Measurements from ENCODE around the gene XPO6. TPM values are rescaled to one million over a fixed set of nuclear protein-coding genes. Genes with fewer than 3 reads are reported as not detected.
"Not testable (repeated sequence)": the region's sequence is repeated elsewhere in the genome, so short reads cannot be mapped to it uniquely, and the experiment has no call there.

XPO6 gene
- total RNA-seq, 3 donors from 2014 or later (not counting 1 experiment from before 2014, with no cell fraction given) = 233 to 321 (median 240) TPM

DNA sequence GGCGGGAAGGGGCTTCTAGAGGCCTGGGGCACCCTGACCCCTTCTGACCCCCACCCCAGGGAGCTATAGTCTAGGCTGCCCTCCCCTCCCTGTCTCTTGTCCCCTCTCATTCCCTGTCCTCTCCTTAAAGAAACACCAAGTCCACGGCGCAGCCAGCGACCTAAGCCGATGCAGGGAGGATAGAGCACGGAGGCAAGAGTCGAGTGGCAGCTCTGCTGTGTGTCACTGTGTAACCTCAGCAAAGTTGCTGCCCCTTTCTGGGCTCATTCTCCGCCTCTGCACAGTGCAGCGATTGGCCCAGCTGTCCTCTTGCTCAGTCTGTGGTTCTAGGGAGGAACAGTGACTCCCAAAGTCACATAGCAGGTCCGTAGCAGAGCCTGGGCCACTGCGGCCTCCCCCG is 44.1 kb upstream of the XPO6 start:
- peaks cover 4% of the 10 kb centered on the region for H3K27me3 ChIP-seq (ENCODE audit: control insufficient read depth, insufficient read depth, low read length)
- H3K4me1 ChIP-seq (ENCODE audit: control insufficient read depth, insufficient read depth, low read length) = peaks cover 27% of the 10 kb centered on the region
- WGBS (ENCODE audit: insufficient coverage) = 89% methylated on average over 12 of the region's 12 CpGs
- Mint-ChIP-seq H3K4me3 (no peak overlapping the region), H3K27ac (no peak overlapping the region), H3K27me3 (ENCODE audit: low read depth in 2 of 2) (peaks cover 3 to 4% of the 10 kb centered on the region in 2 donors), H3K36me3 (no peaks in the 10 kb centered on the region), H3K4me1 (peaks cover 8 to 10% of the 10 kb centered on the region in 2 donors), H3K9me3 (peaks cover 0 to 5% of the 10 kb centered on the region in 2 donors)
- peaks cover 2% of the 10 kb centered on the region for H3K9me3 ChIP-seq (ENCODE audit: control insufficient read depth, insufficient read depth, low read length)
- DNase-seq (no peak), ATAC-seq (no peak)
- intact Hi-C loops (cut with micrococcal nuclease) = no loop called here
- TF ChIP-seq, protein P1, sequence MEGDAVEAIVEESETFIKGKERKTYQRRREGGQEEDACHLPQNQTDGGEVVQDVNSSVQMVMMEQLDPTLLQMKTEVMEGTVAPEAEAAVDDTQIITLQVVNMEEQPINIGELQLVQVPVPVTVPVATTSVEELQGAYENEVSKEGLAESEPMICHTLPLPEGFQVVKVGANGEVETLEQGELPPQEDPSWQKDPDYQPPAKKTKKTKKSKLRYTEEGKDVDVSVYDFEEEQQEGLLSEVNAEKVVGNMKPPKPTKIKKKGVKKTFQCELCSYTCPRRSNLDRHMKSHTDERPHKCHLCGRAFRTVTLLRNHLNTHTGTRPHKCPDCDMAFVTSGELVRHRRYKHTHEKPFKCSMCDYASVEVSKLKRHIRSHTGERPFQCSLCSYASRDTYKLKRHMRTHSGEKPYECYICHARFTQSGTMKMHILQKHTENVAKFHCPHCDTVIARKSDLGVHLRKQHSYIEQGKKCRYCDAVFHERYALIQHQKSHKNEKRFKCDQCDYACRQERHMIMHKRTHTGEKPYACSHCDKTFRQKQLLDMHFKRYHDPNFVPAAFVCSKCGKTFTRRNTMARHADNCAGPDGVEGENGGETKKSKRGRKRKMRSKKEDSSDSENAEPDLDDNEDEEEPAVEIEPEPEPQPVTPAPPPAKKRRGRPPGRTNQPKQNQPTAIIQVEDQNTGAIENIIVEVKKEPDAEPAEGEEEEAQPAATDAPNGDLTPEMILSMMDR (IDR thresholded peaks at IDR 0.05) = no peak
- H3K36me3 ChIP-seq (ENCODE audit: control insufficient read depth, insufficient read depth, low read length) = no peaks in the 10 kb centered on the region
- no peak overlapping the region for H3K4me3 ChIP-seq (ENCODE audit: low read length)
- no peak overlapping the region for H3K27ac ChIP-seq (ENCODE audit: low read length)

DNA sequence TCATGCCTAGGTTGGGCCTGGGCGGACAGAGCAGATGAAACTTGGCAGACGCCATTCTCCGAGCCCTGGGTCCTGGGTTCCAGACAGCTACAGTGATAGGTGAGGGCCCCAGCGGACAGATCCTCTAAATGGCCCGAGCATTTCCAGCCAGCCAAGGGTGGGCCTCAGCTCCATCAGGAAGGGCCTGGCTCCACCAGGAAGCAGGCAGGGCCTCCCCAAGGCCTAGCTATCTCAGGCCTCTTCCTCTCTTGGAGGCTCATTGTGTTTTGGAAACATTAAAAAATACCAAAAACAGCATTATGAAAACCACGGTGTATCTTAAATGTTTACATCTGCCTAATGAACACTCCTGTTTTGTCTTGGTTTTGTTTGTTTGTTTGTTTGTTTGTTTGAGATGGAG is 42.4 kb upstream of the XPO6 start:
- Histone ChIP-seq H3K27me3 (ENCODE audit: control insufficient read depth, insufficient read depth, low read length) (no peaks in the 10 kb centered on the region), H3K27ac (ENCODE audit: low read length) (no peak overlapping the region), H3K4me3 (ENCODE audit: low read length) (no peak overlapping the region), H3K4me1 (ENCODE audit: control insufficient read depth, insufficient read depth, low read length) (peaks cover 10% of the 10 kb centered on the region), H3K36me3 (ENCODE audit: control insufficient read depth, insufficient read depth, low read length) (no peaks in the 10 kb centered on the region), H3K9me3 (ENCODE audit: control insufficient read depth, insufficient read depth, low read length) (peaks cover 2% of the 10 kb centered on the region)
- TF ChIP-seq, protein P1 (IDR thresholded peaks at IDR 0.05) = no peak
- peaks cover 0 to 5% of the 10 kb centered on the region in 2 donors for H3K9me3 Mint-ChIP-seq
- H3K27me3 Mint-ChIP-seq (ENCODE audit: low read depth in 2 of 2) = peaks cover 0 to 4% of the 10 kb centered on the region in 2 donors
- WGBS (ENCODE audit: insufficient coverage) = 88% methylated on average over 5 of the region's 6 CpGs
- H3K36me3 Mint-ChIP-seq = no peaks in the 10 kb centered on the region
- no peak overlapping the region for H3K4me3 Mint-ChIP-seq
- no peak for ATAC-seq
- DNase-seq = no peak
- H3K27ac Mint-ChIP-seq = no peak overlapping the region
- H3K4me1 Mint-ChIP-seq = no peaks in the 10 kb centered on the region
- intact Hi-C loops (cut with micrococcal nuclease) = no loop called here

DNA sequence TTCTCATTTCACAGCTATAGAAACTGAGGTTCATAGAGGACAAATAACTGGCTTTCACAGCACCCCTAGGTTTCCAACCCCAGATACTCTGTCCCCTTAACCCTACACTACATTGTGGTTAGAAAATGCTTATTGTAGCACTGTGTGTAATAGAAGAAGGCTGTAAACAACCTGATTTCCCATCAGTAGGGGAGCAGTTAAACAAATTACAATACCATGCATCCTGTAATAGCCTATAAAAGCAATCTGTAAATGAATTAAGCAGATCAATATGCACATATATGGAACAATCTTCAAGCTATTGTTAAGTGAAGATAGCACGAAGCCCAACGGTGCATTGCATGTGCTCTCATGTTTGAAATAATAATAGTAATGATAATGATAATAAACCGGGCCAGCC is 39.2 kb upstream of the XPO6 start:
- intact Hi-C loops (cut with micrococcal nuclease) = no loop called here
- Histone ChIP-seq H3K27me3 (ENCODE audit: control insufficient read depth, insufficient read depth, low read length) (no peaks in the 10 kb centered on the region), H3K36me3 (ENCODE audit: control insufficient read depth, insufficient read depth, low read length) (no peaks in the 10 kb centered on the region), H3K4me1 (ENCODE audit: control insufficient read depth, insufficient read depth, low read length) (no peaks in the 10 kb centered on the region), H3K9me3 (ENCODE audit: control insufficient read depth, insufficient read depth, low read length) (peaks cover 2% of the 10 kb centered on the region), H3K27ac (ENCODE audit: low read length) (no peak overlapping the region), H3K4me3 (ENCODE audit: low read length) (no peak overlapping the region)
- WGBS (ENCODE audit: insufficient coverage) = 88% methylated on average over 3 of the region's 3 CpGs
- TF ChIP-seq, protein P1 (IDR thresholded peaks at IDR 0.05) = no peak
- H3K36me3 Mint-ChIP-seq = no peaks in the 10 kb centered on the region
- no peak overlapping the region for H3K4me3 Mint-ChIP-seq
- ATAC-seq (no peak), DNase-seq (no peak)
- peaks cover 0 to 5% of the 10 kb centered on the region in 2 donors for H3K9me3 Mint-ChIP-seq
- H3K27me3 Mint-ChIP-seq (ENCODE audit: low read depth in 2 of 2) = peaks cover 0 to 4% of the 10 kb centered on the region in 2 donors
- no peak overlapping the region for H3K27ac Mint-ChIP-seq
- no peaks in the 10 kb centered on the region for H3K4me1 Mint-ChIP-seq

DNA sequence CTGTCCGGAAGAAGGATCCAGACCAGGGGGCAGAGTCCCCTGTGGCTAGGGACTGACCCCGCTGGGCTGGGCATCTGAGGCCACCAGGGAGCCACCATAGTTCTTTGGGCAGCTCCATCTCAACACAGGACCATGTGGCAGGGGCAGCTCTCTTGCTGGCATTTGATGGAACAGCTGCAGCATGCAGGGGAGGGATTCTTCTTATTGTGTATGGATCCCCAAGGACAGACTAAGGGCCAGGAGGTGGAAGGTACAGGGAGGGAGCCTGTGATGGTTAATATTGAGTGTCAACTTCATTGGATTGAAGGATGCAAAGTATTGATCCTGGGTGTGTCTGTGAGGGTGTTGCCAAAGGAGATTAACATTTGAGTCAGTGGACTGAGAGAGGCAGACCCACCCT is 37.7 kb upstream of the XPO6 start:
- H3K27me3 ChIP-seq (ENCODE audit: control insufficient read depth, insufficient read depth, low read length); H3K36me3 ChIP-seq (ENCODE audit: control insufficient read depth, insufficient read depth, low read length); H3K9me3 ChIP-seq (ENCODE audit: control insufficient read depth, insufficient read depth, low read length); H3K27me3 Mint-ChIP-seq (ENCODE audit: low read depth in 2 of 2); H3K4me1 Mint-ChIP-seq; ATAC-seq; H3K4me3 ChIP-seq (ENCODE audit: low read length); H3K4me1 ChIP-seq (ENCODE audit: control insufficient read depth, insufficient read depth, low read length); H3K27ac Mint-ChIP-seq; intact Hi-C loops (cut with micrococcal nuclease); DNase-seq; H3K4me3 Mint-ChIP-seq; H3K27ac ChIP-seq (ENCODE audit: low read length); H3K36me3 Mint-ChIP-seq; H3K9me3 Mint-ChIP-seq: not testable (repeated sequence)
- 86% methylated on average over 2 of the region's 2 CpGs for WGBS (ENCODE audit: insufficient coverage)
